Coronary artery (tissue), 2 donors: ENCODE results near the gene PHLDA3.

ENCODE experiments used
- DNase-seq: peaks from one replicate; pipeline ENCODE4 v3.0.0-alpha.2; 2017; ENCODE audit warnings: low spot score
- H3K27ac ChIP-seq, 2 donors: fragments of 200-600 bp; sonication (generic); one replicate each; pipeline ENCODE4 v1.5.1; 2016 to 2019
- H3K4me3 ChIP-seq: fragments of 200-600 bp; sonication (generic); 2 replicates; pipeline ENCODE4 v1.5.1; 2016; ENCODE audit warnings: mild to moderate bottlenecking, moderate library complexity
- TF ChIP-seq, protein P1 (sequence below): fragments of 200-600 bp; sonication (generic); IDR thresholded peaks from one replicate; pipeline ENCODE4 v1.5.1; 2019; ENCODE audit warnings: antibody characterized with exemption

PHLDA3 gene

DNA sequence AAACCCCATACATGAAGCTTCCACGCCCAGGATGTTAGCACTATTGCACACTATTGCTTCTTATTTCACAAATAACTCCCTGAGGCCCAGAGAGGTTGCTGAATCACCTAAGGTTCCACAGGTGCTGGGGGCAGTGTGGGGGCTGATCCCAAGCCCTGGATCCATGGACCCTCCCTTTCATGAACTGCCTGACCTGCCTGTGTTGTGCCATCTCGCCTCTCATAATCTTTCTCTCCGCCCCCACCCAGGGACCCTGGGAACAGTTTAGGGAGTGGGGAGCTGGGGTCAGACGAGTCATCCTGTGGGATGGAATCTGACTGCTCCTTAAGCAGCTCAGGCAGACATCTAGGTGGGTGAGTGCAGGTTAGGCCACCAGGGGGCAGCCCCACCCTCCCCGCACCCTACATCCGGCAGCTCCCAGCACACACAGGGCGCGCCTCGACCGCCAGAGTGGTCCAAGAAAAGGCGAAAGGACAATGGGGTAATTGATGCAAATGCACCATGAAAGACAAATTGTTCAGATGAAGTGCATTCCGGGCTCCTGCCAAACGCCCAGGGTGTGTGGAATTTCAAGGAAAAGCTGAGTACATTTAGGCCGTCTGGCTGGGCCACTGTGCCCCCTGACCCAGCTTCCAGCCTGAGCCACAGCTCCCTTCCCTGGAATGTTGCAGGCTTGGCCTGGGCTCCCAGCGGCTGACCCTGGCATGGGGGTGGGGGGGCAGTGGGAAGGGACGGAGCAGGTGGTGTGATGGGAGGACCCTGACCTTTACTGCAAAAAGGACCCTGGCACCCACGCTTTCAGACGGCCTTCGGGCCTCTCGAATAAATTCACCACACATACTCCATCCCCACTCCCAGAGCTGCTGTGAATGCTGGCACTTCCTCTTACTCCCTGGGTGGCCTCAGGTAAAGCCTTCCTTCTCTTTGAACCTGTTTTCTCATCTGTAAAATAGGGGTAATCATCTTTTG, 20.8 kb downstream of the PHLDA3 start:
- peak; percentile 81 for DNase-seq
- no peak overlapping the region for H3K4me3 ChIP-seq
- TF ChIP-seq, protein P1, sequence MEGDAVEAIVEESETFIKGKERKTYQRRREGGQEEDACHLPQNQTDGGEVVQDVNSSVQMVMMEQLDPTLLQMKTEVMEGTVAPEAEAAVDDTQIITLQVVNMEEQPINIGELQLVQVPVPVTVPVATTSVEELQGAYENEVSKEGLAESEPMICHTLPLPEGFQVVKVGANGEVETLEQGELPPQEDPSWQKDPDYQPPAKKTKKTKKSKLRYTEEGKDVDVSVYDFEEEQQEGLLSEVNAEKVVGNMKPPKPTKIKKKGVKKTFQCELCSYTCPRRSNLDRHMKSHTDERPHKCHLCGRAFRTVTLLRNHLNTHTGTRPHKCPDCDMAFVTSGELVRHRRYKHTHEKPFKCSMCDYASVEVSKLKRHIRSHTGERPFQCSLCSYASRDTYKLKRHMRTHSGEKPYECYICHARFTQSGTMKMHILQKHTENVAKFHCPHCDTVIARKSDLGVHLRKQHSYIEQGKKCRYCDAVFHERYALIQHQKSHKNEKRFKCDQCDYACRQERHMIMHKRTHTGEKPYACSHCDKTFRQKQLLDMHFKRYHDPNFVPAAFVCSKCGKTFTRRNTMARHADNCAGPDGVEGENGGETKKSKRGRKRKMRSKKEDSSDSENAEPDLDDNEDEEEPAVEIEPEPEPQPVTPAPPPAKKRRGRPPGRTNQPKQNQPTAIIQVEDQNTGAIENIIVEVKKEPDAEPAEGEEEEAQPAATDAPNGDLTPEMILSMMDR: peak; percentile 58
- peak overlapping the region in 1 of 2 donors; percentile 58 for H3K27ac ChIP-seq

DNA sequence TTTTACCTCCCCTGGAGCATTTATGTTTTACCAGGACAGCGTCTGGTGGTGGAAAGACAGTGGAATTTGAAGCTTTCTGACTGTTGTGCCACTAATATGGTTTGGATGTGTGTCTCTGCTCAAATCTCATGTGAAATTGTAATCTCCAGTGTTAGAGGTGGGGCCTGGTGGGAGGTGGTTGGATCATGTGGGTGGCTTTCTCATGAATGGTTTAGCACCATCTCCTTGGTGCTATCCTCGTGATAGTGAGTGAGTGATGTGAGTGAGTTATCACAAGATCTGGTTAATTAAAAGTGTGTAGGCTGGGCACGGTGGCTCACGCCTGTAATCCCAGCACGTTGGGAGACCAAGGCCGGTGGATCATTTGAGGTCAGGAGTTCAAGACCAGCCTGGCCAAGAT, 23.7 kb downstream of the PHLDA3 start:
- DNase-seq: no peak
- no peak overlapping the region for H3K4me3 ChIP-seq
- no peak overlapping the region for H3K27ac ChIP-seq
- TF ChIP-seq, protein P1: no peak

DNA sequence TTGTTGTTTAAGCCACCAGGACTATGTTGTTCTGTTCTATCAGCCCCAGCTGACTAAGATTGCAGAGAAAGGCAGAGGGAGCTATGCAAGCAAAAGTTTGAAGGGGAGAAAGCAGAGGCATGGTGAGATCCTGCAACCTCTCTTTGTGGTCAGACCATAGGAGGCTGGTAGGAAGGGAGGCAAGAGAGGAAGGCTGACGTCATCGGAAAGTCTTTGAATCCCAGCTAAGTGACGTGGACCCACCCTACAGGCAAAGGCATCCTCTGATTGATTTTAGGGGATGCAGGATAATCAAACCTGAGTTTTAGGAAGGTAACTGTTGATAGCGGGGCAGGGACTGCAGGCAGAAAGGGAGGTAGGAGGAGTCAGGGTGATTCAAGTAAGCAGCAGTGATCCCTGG, 24.2 kb downstream of the PHLDA3 start:
- Histone ChIP-seq H3K4me3 (no peak overlapping the region), H3K27ac (no peak overlapping the region)
- TF ChIP-seq, protein P1: no peak
- DNase-seq: no peak

DNA sequence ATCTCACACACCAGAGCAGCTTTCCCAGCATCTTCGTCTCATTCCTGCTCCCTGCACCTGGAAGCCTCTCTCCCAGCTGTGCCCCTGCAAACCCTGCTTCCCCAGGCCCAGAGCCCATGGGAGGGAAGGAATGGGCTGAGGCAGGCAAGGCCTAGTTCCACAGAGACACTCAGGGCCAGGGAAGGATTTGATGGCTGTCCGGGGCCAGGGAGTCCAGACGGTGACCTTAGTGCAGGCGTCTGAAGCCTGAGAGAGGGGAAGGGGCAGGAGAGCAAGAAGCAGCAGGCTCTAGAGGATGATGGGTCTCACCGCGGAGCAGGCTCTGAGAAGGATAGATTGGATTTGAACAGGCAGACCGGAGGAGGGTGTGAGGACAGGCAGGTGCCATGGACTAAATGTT, 25.2 kb downstream of the PHLDA3 start:
- TF ChIP-seq, protein P1: no peak
- Histone ChIP-seq H3K4me3 (no peak overlapping the region), H3K27ac (no peak overlapping the region)
- DNase-seq: no peak

DNA sequence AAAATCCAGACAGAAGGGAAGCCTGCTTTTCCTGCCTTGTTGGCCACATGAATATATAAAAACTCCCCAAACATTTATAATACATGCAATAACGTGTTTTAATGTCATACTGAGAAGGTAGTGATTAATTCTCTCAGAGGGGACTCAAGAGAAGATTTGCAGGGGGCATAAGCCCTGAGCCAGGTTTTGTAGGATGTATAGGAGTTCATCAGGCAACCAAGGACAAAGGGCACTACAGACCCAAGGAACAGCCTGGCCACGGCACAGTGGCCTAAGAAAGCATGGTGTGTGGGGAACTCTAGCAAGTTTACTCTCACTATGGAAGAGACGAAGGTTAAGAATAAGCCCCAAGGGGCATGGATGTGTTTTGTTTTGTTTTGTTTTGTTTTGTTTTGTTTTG, 32.0 kb downstream of the PHLDA3 start:
- DNase-seq: no peak
- Histone ChIP-seq H3K27ac (no peak overlapping the region), H3K4me3 (no peak overlapping the region)
- TF ChIP-seq, protein P1: no peak

DNA sequence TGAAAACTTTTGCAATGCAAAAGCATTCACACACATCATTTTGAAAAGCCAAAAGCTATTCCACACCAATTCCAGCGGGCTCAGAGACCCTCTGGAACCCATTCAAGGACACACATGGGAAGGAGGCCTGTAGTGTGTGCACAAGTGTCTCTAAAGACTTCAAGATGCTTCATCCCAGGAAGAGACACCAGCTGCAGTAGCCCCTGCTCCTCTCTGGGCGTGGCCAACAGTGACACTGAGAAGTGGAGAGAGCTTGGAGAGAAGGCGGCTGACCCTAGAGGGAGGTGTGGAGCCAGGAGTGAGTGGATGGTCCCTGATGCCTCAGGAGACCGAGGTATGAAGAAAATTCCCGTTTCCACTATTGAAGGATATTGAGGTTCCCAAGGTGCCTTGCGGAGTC, 32.6 kb downstream of the PHLDA3 start:
- no peak overlapping the region for H3K4me3 ChIP-seq

More for the DNA sequence above, 32.6 kb downstream of the PHLDA3 start:
- TF ChIP-seq, protein P1: no peak
- H3K27ac ChIP-seq: no peak overlapping the region
- no peak for DNase-seq
